Gastroesophageal sphincter (tissue), 2 donors: ENCODE results near the gene NOS3.

Source experiments
- EP300 ChIP-seq: sonication (generic); formaldehyde crosslinking; IDR thresholded peaks from one replicate; pipeline ENCODE4 v1.6.1; 2017; ENCODE audit warnings: antibody characterized with exemption, mild to moderate bottlenecking
- POLR2AphosphoS5 ChIP-seq: sonication (generic); formaldehyde crosslinking; IDR thresholded peaks from one replicate; pipeline ENCODE4 v1.6.1; 2017; ENCODE audit warnings: antibody characterized with exemption

- TF ChIP-seq EP300 (no peak), POLR2AphosphoS5 (no peak)
Observed at GRCh38 chr7:150983893-150984368, 6.9 kb upstream of the NOS3 start.
